WTC11 (cell line): Measurements from ENCODE around the gene CACNG4. TPM values are rescaled to one million over a fixed set of nuclear protein-coding genes. Genes with fewer than 3 reads are reported as not detected.

ENCODE experiments used
- ATAC-seq: fragments of 200-7000 bp; cut with Tn5 transposase; 2 replicates; pipeline ENCODE4 v1.10.0; 2021; ENCODE audit warnings: mild to moderate bottlenecking, moderate library complexity
- CTCF ChIA-PET: fragments of 300-600 bp; sonication (Branson Sonifier 250); formaldehyde crosslinking; loops from one replicate; lab custom pipeline; 2021; ENCODE audit warnings: antibody characterized with exemption; lab: Charles Lee
- POLR2A ChIA-PET: fragments of 350-600 bp; sonication (Branson Sonifier 250); formaldehyde crosslinking; loops from one replicate; lab custom pipeline; 2021; ENCODE audit warnings: antibody characterized with exemption; lab: Charles Lee
- DNase-seq: peaks from one replicate; pipeline ENCODE4 v3.0.0; 2021; ENCODE audit warnings: low spot score
- H3K27ac Mint-ChIP-seq: 2 replicates; pipeline ENCODE4 v1.8.0; 2021; ENCODE audit warnings: mixed read lengths
- H3K27me3 Mint-ChIP-seq: 2 replicates; pipeline ENCODE4 v1.8.0; 2021; ENCODE audit warnings: low read depth, mild to moderate bottlenecking, moderate library complexity, mixed read lengths
- H3K36me3 Mint-ChIP-seq: 2 replicates; pipeline ENCODE4 v1.8.0; 2021; ENCODE audit warnings: mixed read lengths
- H3K4me1 Mint-ChIP-seq: 2 replicates; pipeline ENCODE4 v1.8.0; 2022; ENCODE audit warnings: mixed read lengths
- H3K4me3 Mint-ChIP-seq: 2 replicates; pipeline ENCODE4 v1.8.0; 2021; ENCODE audit warnings: mild to moderate bottlenecking, moderate library complexity, mixed read lengths
- H3K9me3 Mint-ChIP-seq: 2 replicates; pipeline ENCODE4 v1.8.0; 2021; ENCODE audit warnings: mixed read lengths
- ATF1 ChIP-seq: sonication (generic); formaldehyde crosslinking; IDR thresholded peaks from 2 replicates; pipeline ENCODE4 v1.8.1; 2023; ENCODE audit warnings: mild to moderate bottlenecking, moderate library complexity, missing genetic modification reagents
- CREM ChIP-seq: sonication (generic); formaldehyde crosslinking; IDR thresholded peaks from 2 replicates; pipeline ENCODE4 v1.8.1; 2022; ENCODE audit warnings: mild to moderate bottlenecking, missing genetic modification reagents, moderate library complexity
- E2F4 ChIP-seq: sonication (generic); formaldehyde crosslinking; IDR thresholded peaks from 2 replicates; pipeline ENCODE4 v1.8.1; 2022; ENCODE audit warnings: low read depth, mild to moderate bottlenecking, moderate library complexity, missing genetic modification reagents, borderline replicate concordance
- EMX1 ChIP-seq: fragments of 250-450 bp; sonication (Bioruptor Pico); IDR thresholded peaks from 2 replicates; pipeline ENCODE4 v1.8.0; 2021; ENCODE audit warnings: mild to moderate bottlenecking
- ETV6 ChIP-seq: sonication (generic); formaldehyde crosslinking; IDR thresholded peaks from 2 replicates; pipeline ENCODE4 v1.8.1; 2022; ENCODE audit warnings: mild to moderate bottlenecking, missing genetic modification reagents
- FOXP4 ChIP-seq: sonication (generic); formaldehyde crosslinking; IDR thresholded peaks from 2 replicates; pipeline ENCODE4 v1.8.0; 2022; ENCODE audit warnings: mild to moderate bottlenecking, missing genetic modification reagents
- GRHL2 ChIP-seq: fragments of 250-450 bp; sonication (Bioruptor Pico); IDR thresholded peaks from 2 replicates; pipeline ENCODE4 v1.8.0; 2022; ENCODE audit warnings: mild to moderate bottlenecking, moderate library complexity; ENCODE audit not compliant: insufficient replicate concordance, severe bottlenecking
- HMGA2 ChIP-seq: fragments of 250-450 bp; sonication (Bioruptor Pico); IDR thresholded peaks from 2 replicates; pipeline ENCODE4 v1.4.0; 2021; ENCODE audit warnings: mild to moderate bottlenecking, moderate library complexity
- IRF2 ChIP-seq: sonication (generic); formaldehyde crosslinking; IDR thresholded peaks from 2 replicates; pipeline ENCODE4 v1.8.0; 2022; ENCODE audit warnings: low read depth, missing genetic modification reagents, borderline replicate concordance
- MLX ChIP-seq: sonication (generic); formaldehyde crosslinking; IDR thresholded peaks from 2 replicates; pipeline ENCODE4 v1.8.1; 2023; ENCODE audit warnings: mild to moderate bottlenecking, missing genetic modification reagents, moderate library complexity
- NFE2L1 ChIP-seq: sonication (generic); formaldehyde crosslinking; IDR thresholded peaks from 2 replicates; pipeline ENCODE4 v1.8.1; 2023; ENCODE audit warnings: missing genetic modification reagents
- PREB ChIP-seq: sonication (generic); formaldehyde crosslinking; IDR thresholded peaks from 2 replicates; pipeline ENCODE4 v1.8.1; 2022; ENCODE audit warnings: mild to moderate bottlenecking, missing genetic modification reagents, moderate library complexity, borderline replicate concordance
- PRRX2 ChIP-seq: fragments of 250-450 bp; sonication (Bioruptor Pico); IDR thresholded peaks from 2 replicates; pipeline ENCODE4 v1.8.0; 2021; ENCODE audit warnings: mild to moderate bottlenecking
- SMAD3 ChIP-seq: sonication (generic); formaldehyde crosslinking; IDR thresholded peaks from 2 replicates; pipeline ENCODE4 v1.8.0; 2022; ENCODE audit warnings: missing genetic modification reagents, mild to moderate bottlenecking, borderline replicate concordance
- TEAD4 ChIP-seq: sonication (generic); formaldehyde crosslinking; IDR thresholded peaks from 2 replicates; pipeline ENCODE4 v1.8.0; 2022; ENCODE audit warnings: mild to moderate bottlenecking, missing genetic modification reagents
- TP53 ChIP-seq: sonication (generic); formaldehyde crosslinking; IDR thresholded peaks from 2 replicates; pipeline ENCODE4 v1.8.1; 2023; ENCODE audit warnings: mild to moderate bottlenecking, missing genetic modification reagents
- ZNF532 ChIP-seq: fragments of 250-450 bp; sonication (Bioruptor Pico); IDR thresholded peaks from 2 replicates; pipeline ENCODE4 v1.9.0; 2021; ENCODE audit warnings: mild to moderate bottlenecking, borderline replicate concordance
- total RNA-seq: library from RNA; stranded (reverse); gene quantifications from 3 replicates; pipeline ENCODE4 v1.2.3, GENCODE V29; 2021
- TF ChIP-seq, protein P1 (sequence below): sonication (generic); formaldehyde crosslinking; IDR thresholded peaks from 2 replicates; pipeline ENCODE4 v1.8.1; 2023; ENCODE audit warnings: mild to moderate bottlenecking, moderate library complexity, missing genetic modification reagents
- TF ChIP-seq, protein P2 (sequence below): sonication (generic); formaldehyde crosslinking; IDR thresholded peaks from 2 replicates; pipeline ENCODE4 v1.8.0; 2022; ENCODE audit warnings: mild to moderate bottlenecking, missing genetic modification reagents
- TF ChIP-seq, protein P3 (sequence below): sonication (generic); formaldehyde crosslinking; IDR thresholded peaks from 2 replicates; pipeline ENCODE4 v1.8.1; 2022; ENCODE audit warnings: missing genetic modification reagents, borderline replicate concordance

The CACNG4 gene
- total RNA-seq, 1 experiment from 2014 or later: 3.4 TPM

- Mint-ChIP-seq H3K27ac (no peak overlapping the region), H3K27me3 (no peaks in the 10 kb centered on the region), H3K4me3 (no peak overlapping the region), H3K4me1 (peaks cover 13% of the 10 kb centered on the region), H3K36me3 (no peaks in the 10 kb centered on the region; the same call in 1 of the 2 replicates), H3K9me3 (peaks cover 7% of the 10 kb centered on the region)
- DNase-seq: no peak
- ATAC-seq: 0 out of 2 replicates have a peak, but pooled peaks have one; percentile 13
- ChIA-PET POLR2A (no interaction called here), CTCF (no interaction called here)
- TF ChIP-seq SMAD3 (CRISPR knock-in tag): no peak
- TF ChIP-seq ZNF532 (CRISPR knock-in tag): no peak
- TF ChIP-seq TP53: no peak
- TF ChIP-seq NFE2L1 (CRISPR knock-in tag): no peak
- TF ChIP-seq IRF2 (CRISPR knock-in tag): no peak
- TF ChIP-seq, protein P1, sequence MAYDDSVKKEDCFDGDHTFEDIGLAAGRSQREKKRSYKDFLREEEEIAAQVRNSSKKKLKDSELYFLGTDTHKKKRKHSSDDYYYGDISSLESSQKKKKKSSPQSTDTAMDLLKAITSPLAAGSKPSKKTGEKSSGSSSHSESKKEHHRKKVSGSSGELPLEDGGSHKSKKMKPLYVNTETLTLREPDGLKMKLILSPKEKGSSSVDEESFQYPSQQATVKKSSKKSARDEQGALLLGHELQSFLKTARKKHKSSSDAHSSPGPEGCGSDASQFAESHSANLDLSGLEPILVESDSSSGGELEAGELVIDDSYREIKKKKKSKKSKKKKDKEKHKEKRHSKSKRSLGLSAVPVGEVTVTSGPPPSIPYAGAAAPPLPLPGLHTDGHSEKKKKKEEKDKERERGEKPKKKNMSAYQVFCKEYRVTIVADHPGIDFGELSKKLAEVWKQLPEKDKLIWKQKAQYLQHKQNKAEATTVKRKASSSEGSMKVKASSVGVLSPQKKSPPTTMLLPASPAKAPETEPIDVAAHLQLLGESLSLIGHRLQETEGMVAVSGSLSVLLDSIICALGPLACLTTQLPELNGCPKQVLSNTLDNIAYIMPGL: no peak
- no peak for TF ChIP-seq E2F4
- TF ChIP-seq MLX (CRISPR knock-in tag): no peak
- no peak for TF ChIP-seq GRHL2 (CRISPR knock-in tag)
- no peak for TF ChIP-seq HMGA2 (CRISPR knock-in tag)
- TF ChIP-seq ETV6: no peak
- no peak for TF ChIP-seq PRRX2 (CRISPR knock-in tag)
- TF ChIP-seq ATF1 (CRISPR knock-in tag): no peak
- no peak for TF ChIP-seq TEAD4 (CRISPR knock-in tag)
Observed at GRCh38 chr17:66978514-66979061, 14.1 kb downstream of the CACNG4 start.

DNA sequence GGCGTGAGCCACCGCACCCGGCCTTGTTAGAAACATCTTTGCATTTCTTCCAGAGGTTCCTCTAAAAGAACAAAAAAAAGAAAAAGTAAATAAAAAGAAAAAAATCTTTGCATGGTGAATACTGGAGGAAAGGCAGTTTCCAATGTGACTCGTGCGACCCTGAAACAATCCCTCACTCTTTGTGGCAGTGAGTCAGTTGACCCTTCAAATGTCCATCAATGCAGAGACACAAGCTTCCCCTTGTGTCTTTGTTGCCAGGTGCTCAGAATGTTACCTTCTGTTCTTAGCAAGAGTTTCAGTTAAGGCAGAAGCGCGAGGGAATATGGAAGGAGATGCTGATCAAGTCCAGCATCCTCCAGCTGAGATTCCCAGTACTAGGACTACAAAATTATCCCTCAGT is 16.4 kb downstream of the CACNG4 start:
- H3K36me3 Mint-ChIP-seq: no peaks in the 10 kb centered on the region; the same call in 1 of the 2 replicates
- peaks cover 7% of the 10 kb centered on the region for H3K9me3 Mint-ChIP-seq
- DNase-seq (no peak), ATAC-seq (no peak)
- peaks cover 9% of the 10 kb centered on the region for H3K4me1 Mint-ChIP-seq
- no peak overlapping the region for H3K4me3 Mint-ChIP-seq
- H3K27ac Mint-ChIP-seq: no peak overlapping the region
- no peaks in the 10 kb centered on the region for H3K27me3 Mint-ChIP-seq
- POLR2A ChIA-PET: interaction anchor here (0.6 kb wide), 1 partner anchor 1386 kb away, joined by 3 read pairs; no protein-coding TSS in a partner anchor
- CTCF ChIA-PET: no interaction called here
- TF ChIP-seq EMX1 (CRISPR knock-in tag) (no peak), PREB (CRISPR knock-in tag) (no peak), HMGA2 (CRISPR knock-in tag) (no peak), FOXP4 (CRISPR knock-in tag) (no peak), ETV6 (no peak), CREM (CRISPR knock-in tag) (no peak)
- TF ChIP-seq, protein P2, sequence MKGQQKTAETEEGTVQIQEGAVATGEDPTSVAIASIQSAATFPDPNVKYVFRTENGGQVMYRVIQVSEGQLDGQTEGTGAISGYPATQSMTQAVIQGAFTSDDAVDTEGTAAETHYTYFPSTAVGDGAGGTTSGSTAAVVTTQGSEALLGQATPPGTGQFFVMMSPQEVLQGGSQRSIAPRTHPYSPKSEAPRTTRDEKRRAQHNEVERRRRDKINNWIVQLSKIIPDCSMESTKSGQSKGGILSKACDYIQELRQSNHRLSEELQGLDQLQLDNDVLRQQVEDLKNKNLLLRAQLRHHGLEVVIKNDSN (CRISPR knock-in tag): no peak
- TF ChIP-seq, protein P3, sequence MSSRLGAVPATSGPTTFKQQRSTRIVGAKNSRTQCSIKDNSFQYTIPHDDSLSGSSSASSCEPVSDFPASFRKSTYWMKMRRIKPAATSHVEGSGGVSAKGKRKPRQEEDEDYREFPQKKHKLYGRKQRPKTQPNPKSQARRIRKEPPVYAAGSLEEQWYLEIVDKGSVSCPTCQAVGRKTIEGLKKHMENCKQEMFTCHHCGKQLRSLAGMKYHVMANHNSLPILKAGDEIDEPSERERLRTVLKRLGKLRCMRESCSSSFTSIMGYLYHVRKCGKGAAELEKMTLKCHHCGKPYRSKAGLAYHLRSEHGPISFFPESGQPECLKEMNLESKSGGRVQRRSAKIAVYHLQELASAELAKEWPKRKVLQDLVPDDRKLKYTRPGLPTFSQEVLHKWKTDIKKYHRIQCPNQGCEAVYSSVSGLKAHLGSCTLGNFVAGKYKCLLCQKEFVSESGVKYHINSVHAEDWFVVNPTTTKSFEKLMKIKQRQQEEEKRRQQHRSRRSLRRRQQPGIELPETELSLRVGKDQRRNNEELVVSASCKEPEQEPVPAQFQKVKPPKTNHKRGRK: no peak
